HepG2 (cell line): ENCODE results near the gene LANCL1. TPM values are rescaled to one million over a fixed set of nuclear protein-coding genes. Genes with fewer than 3 reads are reported as not detected.

ENCODE experiments used
- AHDC1 ChIP-seq: sonication (generic); formaldehyde crosslinking; IDR thresholded peaks from 2 replicates; pipeline ENCODE4 v1.5.1; 2020; ENCODE audit warnings: mild to moderate bottlenecking, missing genetic modification reagents, borderline replicate concordance
- FLYWCH1 ChIP-seq: sonication (generic); formaldehyde crosslinking; IDR thresholded peaks from 2 replicates; pipeline ENCODE4 v1.8.1; 2023; ENCODE audit warnings: mild to moderate bottlenecking, missing genetic modification reagents
- IKZF5 ChIP-seq: IDR thresholded peaks from 2 replicates; pipeline ENCODE4 v1.6.1; 2018; ENCODE audit warnings: missing genetic modification reagents, mild to moderate bottlenecking, missing compliant biosample characterization
- MAFK ChIP-seq, 2 experiments: IDR thresholded peaks in 1 of 2; conservative IDR thresholded peaks in 1 of 2; 2 replicates each; pipeline ENCODE4 v1.6.1; 2011; ENCODE audit warnings: improper control_type of control experiment in 2 of 2, low read length in 2 of 2
- MIER3 ChIP-seq: IDR thresholded peaks from 2 replicates; pipeline ENCODE4 v1.6.1; 2016; ENCODE audit warnings: missing compliant biosample characterization, borderline replicate concordance
- NFE2L2 ChIP-seq: fragments of 150-350 bp; IDR thresholded peaks from 2 replicates; pipeline ENCODE4 v1.6.1; 2014; ENCODE audit warnings: low read length
- NONO ChIP-seq, 2 experiments: fragments of 450-650 bp in 1 of 2; sonication (generic) in 1 of 2; formaldehyde crosslinking in 1 of 2; IDR thresholded peaks in 1 of 2; conservative IDR thresholded peaks in 1 of 2; 2 replicates each; pipeline versions ENCODE4 v1.6.1 to v1.8.0; 2017 to 2022; ENCODE audit warnings: mild to moderate bottlenecking in 1 of 2, missing genetic modification reagents in 1 of 2, moderate library complexity in 1 of 2
- NR3C1 ChIP-seq: sonication (generic); formaldehyde crosslinking; IDR thresholded peaks from 2 replicates; pipeline ENCODE4 v1.4.0; 2020; ENCODE audit warnings: missing genetic modification reagents
- POLR2G ChIP-seq: fragments of 200-400 bp; formaldehyde crosslinking; IDR thresholded peaks from 2 replicates; pipeline ENCODE4 v1.6.1; 2018; ENCODE audit warnings: mild to moderate bottlenecking, low read depth, low read length, moderate library complexity
- SALL1 ChIP-seq: sonication (generic); formaldehyde crosslinking; IDR thresholded peaks from 2 replicates; pipeline ENCODE4 v1.8.0; 2022; ENCODE audit warnings: mild to moderate bottlenecking, missing genetic modification reagents
- SOX13 ChIP-seq, 3 experiments: fragments of 450-650 bp in 1 of 3; sonication (generic) in 1 of 3; formaldehyde crosslinking in 1 of 3; IDR thresholded peaks in 2 of 3; conservative IDR thresholded peaks in 1 of 3; 2 replicates each; pipeline versions ENCODE4 v1.5.0 to v1.6.1; 2016 to 2020; ENCODE audit warnings: antibody characterized with exemption in 1 of 3, mild to moderate bottlenecking in 1 of 3, missing compliant biosample characterization in 1 of 3, missing genetic modification reagents in 1 of 3, moderate library complexity in 1 of 3
- SP5 ChIP-seq: IDR thresholded peaks from 2 replicates; pipeline ENCODE4 v1.6.1; 2016; ENCODE audit warnings: low read depth, borderline replicate concordance
- ZBTB20 ChIP-seq: sonication (generic); formaldehyde crosslinking; IDR thresholded peaks from 2 replicates; pipeline ENCODE4 v1.8.1; 2023; ENCODE audit warnings: missing genetic modification reagents, low read depth, mild to moderate bottlenecking, borderline replicate concordance
- ZKSCAN8 ChIP-seq: IDR thresholded peaks from 2 replicates; pipeline ENCODE4 v1.6.1; 2016; ENCODE audit warnings: borderline replicate concordance, missing genetic modification reagents, missing compliant biosample characterization
- ZNF367 ChIP-seq: sonication (generic); formaldehyde crosslinking; IDR thresholded peaks from 2 replicates; pipeline ENCODE4 v1.4.0; 2020; ENCODE audit warnings: missing genetic modification reagents, borderline replicate concordance
- polyA plus RNA-seq, 8 experiments: library from polyadenylated mRNA; depleted of rRNA in 3 of 8; stranded (reverse) in 7 of 8; unstranded in 1 of 8; fragments of >200 nt; fragmentation: Illumina TruSeq in 4 of 8; extraction: Trizol in 4 of 8; gene quantifications; 2 replicates each; pipeline versions ENCODE4 v1.2.1 to v1.2.3, GENCODE V29; 2011 to 2016; ENCODE audit warnings: low read depth in 4 of 8, missing spikeins in 1 of 8, mixed read lengths in 1 of 8; ENCODE audit not compliant: insufficient read depth in 1 of 8
- total RNA-seq, 5 experiments: library from RNA; depleted of rRNA; stranded (reverse); fragments of >200 nt; fragmentation: Illumina TruSeq; extraction: Trizol; gene quantifications; 2 replicates each; pipeline ENCODE4 v1.2.3, GENCODE V29; 2016; ENCODE audit warnings: low read depth in 1 of 5
- TF ChIP-seq, protein P1 (sequence below): sonication (generic); formaldehyde crosslinking; IDR thresholded peaks from 2 replicates; pipeline ENCODE4 v1.9.0; 2021; ENCODE audit warnings: missing genetic modification reagents, borderline replicate concordance
- TF ChIP-seq, protein P2 (sequence below), 2 experiments: fragments of 450-650 bp in 1 of 2; sonication (generic) in 1 of 2; formaldehyde crosslinking; IDR thresholded peaks; 2 replicates each; pipeline versions ENCODE4 v1.5.0 to v1.8.0; 2020 to 2022; ENCODE audit warnings: mild to moderate bottlenecking in 1 of 2, missing genetic modification reagents in 1 of 2

The LANCL1 gene
- total and polyA plus RNA-seq, 2 of the 13 experiments (the other 11 are each of a cell fraction or from before 2014, with no cell fraction given), result 53.5 to 67.7 TPM

DNA sequence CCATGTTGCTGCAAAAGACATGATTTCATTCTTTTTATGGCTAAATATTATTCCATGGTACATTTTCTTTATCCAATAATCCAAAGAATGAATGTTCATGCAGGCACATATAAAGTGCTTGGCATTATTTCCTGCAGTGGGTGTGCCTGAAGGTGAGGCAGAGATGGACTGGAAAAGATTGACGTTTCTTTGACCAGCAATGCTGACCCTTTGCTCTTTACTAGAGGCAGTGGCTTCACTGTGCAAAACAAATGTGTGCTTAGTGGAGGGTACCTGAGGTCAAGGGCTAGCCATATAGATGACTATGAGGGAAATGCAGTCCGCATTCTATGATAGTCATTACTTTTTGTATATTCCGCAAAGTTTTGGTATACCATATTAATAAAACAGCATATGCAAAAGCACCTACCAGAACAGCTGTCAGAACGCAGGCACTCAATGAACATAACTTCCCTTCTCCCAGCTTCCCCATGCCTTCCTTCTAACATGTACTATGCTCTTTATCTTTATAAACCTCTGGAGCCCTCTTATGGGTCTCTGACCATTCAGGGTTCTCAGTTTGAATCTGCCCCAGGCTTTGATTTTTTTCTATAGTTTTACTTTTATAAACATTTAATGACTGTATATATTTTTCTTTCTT is 47.2 kb upstream of the LANCL1 start (continued):
- TF ChIP-seq, protein P1, sequence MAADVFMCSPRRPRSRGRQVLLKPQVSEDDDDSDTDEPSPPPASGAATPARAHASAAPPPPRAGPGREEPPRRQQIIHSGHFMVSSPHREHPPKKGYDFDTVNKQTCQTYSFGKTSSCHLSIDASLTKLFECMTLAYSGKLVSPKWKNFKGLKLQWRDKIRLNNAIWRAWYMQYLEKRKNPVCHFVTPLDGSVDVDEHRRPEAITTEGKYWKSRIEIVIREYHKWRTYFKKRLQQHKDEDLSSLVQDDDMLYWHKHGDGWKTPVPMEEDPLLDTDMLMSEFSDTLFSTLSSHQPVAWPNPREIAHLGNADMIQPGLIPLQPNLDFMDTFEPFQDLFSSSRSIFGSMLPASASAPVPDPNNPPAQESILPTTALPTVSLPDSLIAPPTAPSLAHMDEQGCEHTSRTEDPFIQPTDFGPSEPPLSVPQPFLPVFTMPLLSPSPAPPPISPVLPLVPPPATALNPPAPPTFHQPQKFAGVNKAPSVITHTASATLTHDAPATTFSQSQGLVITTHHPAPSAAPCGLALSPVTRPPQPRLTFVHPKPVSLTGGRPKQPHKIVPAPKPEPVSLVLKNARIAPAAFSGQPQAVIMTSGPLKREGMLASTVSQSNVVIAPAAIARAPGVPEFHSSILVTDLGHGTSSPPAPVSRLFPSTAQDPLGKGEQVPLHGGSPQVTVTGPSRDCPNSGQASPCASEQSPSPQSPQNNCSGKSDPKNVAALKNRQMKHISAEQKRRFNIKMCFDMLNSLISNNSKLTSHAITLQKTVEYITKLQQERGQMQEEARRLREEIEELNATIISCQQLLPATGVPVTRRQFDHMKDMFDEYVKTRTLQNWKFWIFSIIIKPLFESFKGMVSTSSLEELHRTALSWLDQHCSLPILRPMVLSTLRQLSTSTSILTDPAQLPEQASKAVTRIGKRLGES (CRISPR knock-in tag), result no peak
- TF ChIP-seq POLR2G (no peak), SOX13 (IDR thresholded peaks at IDR 0.05) (no peak), SOX13 (CRISPR knock-in tag; conservative IDR thresholded peaks at IDR 0.05 in 1 of 2, IDR thresholded peaks at IDR 0.05 in 1 of 2) (peak in 1 of 2 experiments; percentile 77; a peak in 2 of 4 replicates), ZKSCAN8 (CRISPR knock-in tag) (peak; percentile 55; the same call in 1 of the 2 replicates), NFE2L2 (peak; percentile 8; the same call in 1 of the 2 replicates), FLYWCH1 (CRISPR knock-in tag) (no peak), ZNF367 (CRISPR knock-in tag) (no peak), MAFK (conservative IDR thresholded peaks at IDR 0.05 in 1 of 2, IDR thresholded peaks at IDR 0.05 in 1 of 2; ENCODE audit: low read length in 2 of 2) (peak in 1 of 2 experiments; percentile 20; a peak in 1 of 4 replicates), SP5 (CRISPR knock-in tag) (peak; percentile 32; the same call in 1 of the 2 replicates), AHDC1 (CRISPR knock-in tag) (peak; percentile 89), ZBTB20 (peak; percentile 96; the same call in 1 of the 2 replicates), NONO (IDR thresholded peaks at IDR 0.05) (no peak), NONO (CRISPR knock-in tag; conservative IDR thresholded peaks at IDR 0.05) (no peak), SALL1 (CRISPR knock-in tag) (peak; percentile 91; the same call in 1 of the 2 replicates), MIER3 (CRISPR knock-in tag) (peak; percentile 47; the same call in 1 of the 2 replicates), IKZF5 (CRISPR knock-in tag) (0 out of 2 replicates have a peak, but pooled peaks have one; percentile 29), NR3C1 (no peak)
- TF ChIP-seq, protein P2, sequence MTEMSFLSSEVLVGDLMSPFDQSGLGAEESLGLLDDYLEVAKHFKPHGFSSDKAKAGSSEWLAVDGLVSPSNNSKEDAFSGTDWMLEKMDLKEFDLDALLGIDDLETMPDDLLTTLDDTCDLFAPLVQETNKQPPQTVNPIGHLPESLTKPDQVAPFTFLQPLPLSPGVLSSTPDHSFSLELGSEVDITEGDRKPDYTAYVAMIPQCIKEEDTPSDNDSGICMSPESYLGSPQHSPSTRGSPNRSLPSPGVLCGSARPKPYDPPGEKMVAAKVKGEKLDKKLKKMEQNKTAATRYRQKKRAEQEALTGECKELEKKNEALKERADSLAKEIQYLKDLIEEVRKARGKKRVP (CRISPR knock-in tag; IDR thresholded peaks at IDR 0.05), result no peak
